H1 (cell line): ENCODE results near the gene ZNF8.

Source experiments
- BCL11A ChIP-seq, 2 experiments: IDR thresholded peaks; one replicate each; pipeline ENCODE4 v1.6.1; 2011; ENCODE audit warnings: low read depth in 2 of 2, low read length in 2 of 2, mild to moderate bottlenecking in 2 of 2
- CTCF ChIP-seq, 3 experiments: IDR thresholded peaks; 1 replicate in 2 of 3; 2 replicates in 1 of 3; pipeline versions ENCODE4 v1.5.1 to v1.6.1; 2011; ENCODE audit warnings: low read length in 3 of 3, mild to moderate bottlenecking in 3 of 3, inconsistent platforms in 2 of 3, low read depth in 1 of 3, moderate library complexity in 1 of 3; ENCODE audit not compliant: insufficient read depth in 1 of 3; ENCODE audit errors: control extremely low read depth in 1 of 3
- GTF2F1 ChIP-seq: IDR thresholded peaks from 2 replicates; pipeline ENCODE4 v1.6.1; 2012; ENCODE audit warnings: low read depth, low read length, improper control_type of control experiment, borderline replicate concordance
- MAX ChIP-seq: IDR thresholded peaks from 2 replicates; pipeline ENCODE4 v1.6.1; 2012; ENCODE audit warnings: inconsistent platforms
- SIN3A ChIP-seq, 2 experiments: IDR thresholded peaks in 1 of 2; conservative IDR thresholded peaks in 1 of 2; 2 replicates each; pipeline ENCODE4 v1.6.1; 2011 to 2012; ENCODE audit warnings: low read length in 2 of 2, improper control_type of control experiment in 1 of 2, low read depth in 1 of 2, mild to moderate bottlenecking in 1 of 2
- TCF12 ChIP-seq: IDR thresholded peaks from 2 replicates; pipeline ENCODE4 v1.6.1; 2011; ENCODE audit warnings: low read depth, mild to moderate bottlenecking, low read length

- peak; percentile 73 to 82 (median 77) for TF ChIP-seq CTCF (IDR thresholded peaks at IDR 0.05; ENCODE audit: control extremely low read depth in 1 of 3, insufficient read depth in 1 of 3, low read depth in 1 of 3, low read length in 3 of 3)
- no peak for TF ChIP-seq SIN3A (conservative IDR thresholded peaks at IDR 0.05 in 1 of 2, IDR thresholded peaks at IDR 0.05 in 1 of 2; ENCODE audit: low read depth in 1 of 2, low read length in 2 of 2)
- no peak for TF ChIP-seq TCF12
- TF ChIP-seq GTF2F1: no peak
- TF ChIP-seq BCL11A (IDR thresholded peaks at IDR 0.05; ENCODE audit: low read depth in 2 of 2, low read length in 2 of 2): no peak
- TF ChIP-seq MAX: no peak
Measured at GRCh38 chr19:58328999-58329398, 50.2 kb downstream of the ZNF8 start.
